Activated CD8-positive, alpha-beta T cell treated with anti-CD3 and anti-CD28 coated beads for 36 hours (primary cell): ENCODE data around the gene RAP1B. TPM values are rescaled to one million over a fixed set of nuclear protein-coding genes. Genes with fewer than 3 reads are reported as not detected.

Experiments
- ATAC-seq: fragments of 200-7000 bp; cut with Tn5 transposase; one replicate; pipeline ENCODE4 v1.10.0; 2021; ENCODE audit warnings: mild to moderate bottlenecking, moderate library complexity
- CTCF ChIA-PET: fragments of 350-600 bp; sonication (Branson Sonifier 250); formaldehyde crosslinking; loops from one replicate; lab custom pipeline; 2021; ENCODE audit warnings: antibody characterized with exemption; lab: Charles Lee
- POLR2A ChIA-PET: fragments of 350-600 bp; sonication (Branson Sonifier 250); formaldehyde crosslinking; loops from one replicate; lab custom pipeline; 2021; ENCODE audit warnings: antibody characterized with exemption; lab: Charles Lee
- DNase-seq: peaks from one replicate; pipeline ENCODE4 v3.0.0-alpha.2; 2020
- H3K27ac Mint-ChIP-seq: one replicate; pipeline ENCODE4 v1.8.0; 2021; ENCODE audit warnings: mild to moderate bottlenecking, mixed read lengths
- H3K27me3 Mint-ChIP-seq: one replicate; pipeline ENCODE4 v1.8.0; 2021; ENCODE audit warnings: mixed read lengths
- H3K36me3 Mint-ChIP-seq: one replicate; pipeline ENCODE4 v1.8.0; 2021; ENCODE audit warnings: low read depth, mixed read lengths
- H3K4me1 Mint-ChIP-seq: one replicate; pipeline ENCODE4 v1.8.0; 2021; ENCODE audit warnings: low read depth, mixed read lengths
- H3K4me3 Mint-ChIP-seq: one replicate; pipeline ENCODE4 v1.8.0; 2021; ENCODE audit warnings: mild to moderate bottlenecking, moderate library complexity, mixed read lengths
- H3K9me3 Mint-ChIP-seq: one replicate; pipeline ENCODE4 v1.8.0; 2021; ENCODE audit warnings: mixed read lengths
- CTCF ChIP-seq: fragments of 200-600 bp; IDR thresholded peaks from one replicate; pipeline ENCODE4 v1.8.0; 2022; ENCODE audit warnings: antibody characterized with exemption, mild to moderate bottlenecking
- intact Hi-C: fragments of 100-400 bp; cut with micrococcal nuclease; formaldehyde crosslinking; loops from one replicate; pipeline ENCODE4 v1.10.0; 2022
- total RNA-seq, 2 experiments: library from RNA; stranded (reverse); gene quantifications; one replicate each; pipeline ENCODE4 v1.2.3, GENCODE V29; 2021

The RAP1B gene
- total RNA-seq, 2 experiments from 2014 or later = 187 to 192 TPM

GRCh38 chr12:68608191-68608590 is 2.5 kb upstream of the RAP1B start:
- ATAC-seq (no peak), DNase-seq (no peak)
- intact Hi-C loops = no loop called here
- no peak for TF ChIP-seq CTCF
- ChIA-PET CTCF (interaction anchor here (0.8 to 2.0 kb wide), 6 partner anchors 11 to 386 kb away, joined by 3 to 5 read pairs (median 4); no protein-coding TSS in a partner anchor), POLR2A (interaction anchor here (0.7 to 1.4 kb wide), 3 partner anchors 14 to 21 kb away, joined by 3 to 4 read pairs (median 3); no protein-coding TSS in a partner anchor)
- H3K36me3 Mint-ChIP-seq = peaks cover 19% of the 10 kb centered on the region
- no peak overlapping the region for H3K4me3 Mint-ChIP-seq
- H3K27ac Mint-ChIP-seq = no peak overlapping the region
- H3K9me3 Mint-ChIP-seq = no peaks in the 10 kb centered on the region
- H3K27me3 Mint-ChIP-seq = no peaks in the 10 kb centered on the region
- H3K4me1 Mint-ChIP-seq = peaks cover 25% of the 10 kb centered on the region

GRCh38 chr12:68609998-68610369 is 715 bp upstream of the RAP1B start:
- no peak for TF ChIP-seq CTCF
- ChIA-PET CTCF (no interaction called here), POLR2A (interaction anchor here (0.5 to 2.1 kb wide), 13 partner anchors 13 to 279 kb away, joined by 3 to 11 read pairs (median 3); partner anchors contain the start of gene NUP107)
- no peaks in the 10 kb centered on the region for H3K9me3 Mint-ChIP-seq
- peak overlapping the region; percentile 98 for H3K4me3 Mint-ChIP-seq
- H3K36me3 Mint-ChIP-seq = peaks cover 35% of the 10 kb centered on the region
- DNase-seq = peak; percentile 55
- no peaks in the 10 kb centered on the region for H3K27me3 Mint-ChIP-seq
- ATAC-seq = no peak
- intact Hi-C loops = loop anchor here (5.0 to 10.0 kb wide), 4 partner anchors 37 to 245 kb away; partner anchors contain the start of gene NUP107
- peak overlapping the region; percentile 99 for H3K27ac Mint-ChIP-seq
- H3K4me1 Mint-ChIP-seq = peaks cover 29% of the 10 kb centered on the region

GRCh38 chr12:68611094-68611805 is 551 bp downstream of the RAP1B start:
- Mint-ChIP-seq H3K4me3 (peak overlapping the region; percentile 98), H3K27me3 (no peaks in the 10 kb centered on the region), H3K36me3 (peaks cover 43% of the 10 kb centered on the region), H3K4me1 (peaks cover 38% of the 10 kb centered on the region), H3K9me3 (no peaks in the 10 kb centered on the region), H3K27ac (peak overlapping the region; percentile 97)
- intact Hi-C loops = loop anchor here (5.0 to 10.0 kb wide), 4 partner anchors 36 to 246 kb away; partner anchors contain the start of gene NUP107
- no peak for TF ChIP-seq CTCF
- POLR2A ChIA-PET = interaction anchor here (0.7 to 2.1 kb wide), 19 partner anchors 9 to 281 kb away, joined by 3 to 11 read pairs (median 4); partner anchors contain the start of gene NUP107
- peak; percentile 6 for ATAC-seq
- CTCF ChIA-PET = interaction anchor here (1.0 kb wide), 1 partner anchor 252 kb away, joined by 3 read pairs; no protein-coding TSS in a partner anchor
- peak; percentile 53 for DNase-seq

- peaks cover 43% of the 10 kb centered on the region for H3K36me3 Mint-ChIP-seq
- ATAC-seq = no peak
- no peaks in the 10 kb centered on the region for H3K27me3 Mint-ChIP-seq
- ChIA-PET CTCF (interaction anchor here (1.4 kb wide), 1 partner anchor 237 kb away, joined by 3 read pairs; no protein-coding TSS in a partner anchor), POLR2A (interaction anchor here (0.6 to 5.8 kb wide), 18 partner anchors 8 to 276 kb away, joined by 3 to 33 read pairs (median 3); no protein-coding TSS in a partner anchor)
- H3K4me1 Mint-ChIP-seq = peaks cover 39% of the 10 kb centered on the region
- H3K27ac Mint-ChIP-seq = peak overlapping the region; percentile 97
- no peaks in the 10 kb centered on the region for H3K9me3 Mint-ChIP-seq
- no peak for TF ChIP-seq CTCF
- H3K4me3 Mint-ChIP-seq = peak overlapping the region; percentile 98
- DNase-seq = no peak
- intact Hi-C loops = loop anchor here (5.0 to 10.0 kb wide), 4 partner anchors 36 to 247 kb away; partner anchors contain the start of gene NUP107
Measured at GRCh38 chr12:68611806-68612160, 1.1 kb downstream of the RAP1B start.
